ENCODE data around the gene CYSLTR1. TPM values are rescaled to one million over a fixed set of nuclear protein-coding genes. Genes with fewer than 3 reads are reported as not detected.

CYSLTR1 gene
- total RNA-seq, 1 donor from 2014 or later, result not detected

GRCh38 chrX:78329486-78329885 lies 2.1 kb upstream of the CYSLTR1 start:
- Histone ChIP-seq H3K4me2 (no peak overlapping the region), H3K27ac (no peak overlapping the region), H3K36me3 (no peaks in the 10 kb centered on the region), H3K9ac (no peak overlapping the region), H3K27me3 (no peaks in the 10 kb centered on the region), H3K9me3 (ENCODE audit: low read depth) (no peaks in the 10 kb centered on the region), H4K20me1 (ENCODE audit: low read depth) (no peaks in the 10 kb centered on the region), H3F3A (ENCODE audit: low read depth) (no peaks in the 10 kb centered on the region), H2AFZ (replicated peaks) (no peak overlapping the region), H3K4me1 (peaks cover 4% of the 10 kb centered on the region), H3K79me2 (ENCODE audit: low read depth) (no peaks in the 10 kb centered on the region), H3K4me3 (no peak overlapping the region)
- Mint-ChIP-seq H3K4me3 (no peak overlapping the region), H3K27me3 (ENCODE audit: insufficient read depth, low read depth) (no peaks in the 10 kb centered on the region), H3K27ac (no peak overlapping the region), H3K9me3 (no peaks in the 10 kb centered on the region), H3K36me3 (no peaks in the 10 kb centered on the region), H3K4me1 (peaks cover 8% of the 10 kb centered on the region)
- DNase-seq (ENCODE audit: low spot score), result no peak
- TF ChIP-seq CTCF (IDR thresholded peaks at IDR 0.05), result no peak
- no peak for TF ChIP-seq EZH2phosphoT487 (IDR thresholded peaks at IDR 0.05)
- TF ChIP-seq EZH2 (IDR thresholded peaks at IDR 0.05), result no peak

GRCh38 chrX:78326401-78326800 lies 1.0 kb downstream of the CYSLTR1 start:
- H3K4me3 ChIP-seq, result no peak overlapping the region
- no peak overlapping the region for H3K9ac ChIP-seq
- H3K4me1 ChIP-seq, result peaks cover 4% of the 10 kb centered on the region
- H3K79me2 ChIP-seq (ENCODE audit: low read depth), result no peaks in the 10 kb centered on the region
- H3K27ac ChIP-seq, result no peak overlapping the region
- Mint-ChIP-seq H3K27me3 (ENCODE audit: insufficient read depth, low read depth) (no peaks in the 10 kb centered on the region), H3K4me3 (no peak overlapping the region), H3K9me3 (no peaks in the 10 kb centered on the region), H3K36me3 (no peaks in the 10 kb centered on the region), H3K27ac (no peak overlapping the region), H3K4me1 (peaks cover 8% of the 10 kb centered on the region)
- no peak overlapping the region for H3K4me2 ChIP-seq
- TF ChIP-seq CTCF (IDR thresholded peaks at IDR 0.05), result no peak
- TF ChIP-seq EZH2 (IDR thresholded peaks at IDR 0.05), result no peak
- no peak for TF ChIP-seq EZH2phosphoT487 (IDR thresholded peaks at IDR 0.05)
- H4K20me1 ChIP-seq (ENCODE audit: low read depth), result no peaks in the 10 kb centered on the region
- H3K36me3 ChIP-seq, result no peaks in the 10 kb centered on the region
- no peaks in the 10 kb centered on the region for H3F3A ChIP-seq (ENCODE audit: low read depth)
- H2AFZ ChIP-seq (replicated peaks), result no peak overlapping the region
- no peaks in the 10 kb centered on the region for H3K27me3 ChIP-seq
- no peak for DNase-seq (ENCODE audit: low spot score)
- no peaks in the 10 kb centered on the region for H3K9me3 ChIP-seq (ENCODE audit: low read depth)

GRCh38 chrX:78322863-78323262 lies 4.5 kb downstream of the CYSLTR1 start:
- no peak overlapping the region for H2AFZ ChIP-seq (replicated peaks)
- no peaks in the 10 kb centered on the region for H3F3A ChIP-seq (ENCODE audit: low read depth)
- Mint-ChIP-seq H3K9me3 (no peaks in the 10 kb centered on the region), H3K4me3 (no peak overlapping the region), H3K27me3 (ENCODE audit: insufficient read depth, low read depth) (no peaks in the 10 kb centered on the region), H3K27ac (no peak overlapping the region), H3K4me1 (peaks cover 7% of the 10 kb centered on the region), H3K36me3 (no peaks in the 10 kb centered on the region)
- H3K27me3 ChIP-seq, result no peaks in the 10 kb centered on the region
- H3K4me2 ChIP-seq, result no peak overlapping the region
- H3K4me1 ChIP-seq, result peaks cover 4% of the 10 kb centered on the region
- H3K4me3 ChIP-seq, result no peak overlapping the region
- no peaks in the 10 kb centered on the region for H3K9me3 ChIP-seq (ENCODE audit: low read depth)
- no peak for DNase-seq (ENCODE audit: low spot score)
- H3K9ac ChIP-seq, result no peak overlapping the region
- no peak overlapping the region for H3K27ac ChIP-seq
- no peak for TF ChIP-seq EZH2phosphoT487 (IDR thresholded peaks at IDR 0.05)
- TF ChIP-seq EZH2 (IDR thresholded peaks at IDR 0.05), result no peak
- TF ChIP-seq CTCF (IDR thresholded peaks at IDR 0.05), result no peak
- no peaks in the 10 kb centered on the region for H3K36me3 ChIP-seq
- H3K79me2 ChIP-seq (ENCODE audit: low read depth), result no peaks in the 10 kb centered on the region
- H4K20me1 ChIP-seq (ENCODE audit: low read depth), result no peaks in the 10 kb centered on the region
